GM18861 (cell line): ENCODE results near the gene LCAT.
A peak's percentile ranks its signal among the peaks of the same experiment; 100 is the strongest.
"Not testable (repeated sequence)": the region's sequence is repeated elsewhere in the genome, so short reads cannot be mapped to it uniquely, and the experiment has no call there.

Source experiments
- ATAC-seq: cut with Tn5 transposase; IDR thresholded peaks from one replicate; pipeline ENCODE4 v1.9.1; 2021; ENCODE audit not compliant: unreplicated experiment

LCAT gene, protein sequence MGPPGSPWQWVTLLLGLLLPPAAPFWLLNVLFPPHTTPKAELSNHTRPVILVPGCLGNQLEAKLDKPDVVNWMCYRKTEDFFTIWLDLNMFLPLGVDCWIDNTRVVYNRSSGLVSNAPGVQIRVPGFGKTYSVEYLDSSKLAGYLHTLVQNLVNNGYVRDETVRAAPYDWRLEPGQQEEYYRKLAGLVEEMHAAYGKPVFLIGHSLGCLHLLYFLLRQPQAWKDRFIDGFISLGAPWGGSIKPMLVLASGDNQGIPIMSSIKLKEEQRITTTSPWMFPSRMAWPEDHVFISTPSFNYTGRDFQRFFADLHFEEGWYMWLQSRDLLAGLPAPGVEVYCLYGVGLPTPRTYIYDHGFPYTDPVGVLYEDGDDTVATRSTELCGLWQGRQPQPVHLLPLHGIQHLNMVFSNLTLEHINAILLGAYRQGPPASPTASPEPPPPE

DNA sequence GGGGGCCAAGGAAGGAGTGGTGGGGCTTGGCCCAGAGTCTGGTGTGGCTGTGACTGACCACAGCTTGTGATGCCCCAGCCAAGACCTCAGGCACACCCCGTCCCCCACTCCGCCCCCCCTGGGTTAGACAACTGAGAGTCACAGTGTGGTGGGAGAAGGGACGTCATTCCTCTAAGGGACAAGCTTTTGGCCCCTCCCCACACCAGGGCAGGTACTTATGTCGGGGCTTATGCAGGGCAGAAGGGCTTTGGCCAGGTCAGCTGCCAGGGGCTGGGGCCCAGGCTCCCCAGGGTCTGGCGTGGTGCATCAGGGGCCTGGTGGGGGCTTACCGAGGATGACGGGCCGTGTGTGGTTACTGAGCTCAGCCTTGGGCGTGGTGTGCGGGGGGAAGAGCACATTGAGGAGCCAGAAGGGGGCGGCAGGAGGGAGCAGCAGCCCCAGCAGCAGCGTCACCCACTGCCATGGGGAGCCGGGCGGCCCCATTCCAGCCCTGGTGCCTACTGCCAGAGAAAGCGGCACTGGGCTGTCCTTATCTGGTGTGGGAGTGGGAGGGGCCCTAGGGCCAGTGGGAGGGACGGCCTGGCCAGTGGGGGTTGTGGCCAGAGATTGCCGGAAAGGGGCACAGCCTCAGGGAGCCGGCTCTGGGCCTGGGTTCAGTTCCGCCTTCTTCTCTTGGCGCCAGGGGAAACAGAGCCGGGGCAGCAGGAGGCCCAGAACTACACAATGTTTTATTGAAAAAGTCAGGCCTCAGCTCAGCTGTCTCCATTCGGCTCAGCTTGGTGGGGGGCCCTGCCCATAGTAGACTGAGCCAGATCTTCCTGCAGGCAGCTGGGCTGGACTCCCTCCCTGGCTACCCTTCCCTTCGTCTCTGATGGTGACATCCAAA is at the start of gene LCAT:
TSS of gene LCAT (minus strand) at position 502 of the 886 bp plus-strand sequence. CDS start at position 483, 19 bp downstream.
- ATAC-seq = no peak

DNA sequence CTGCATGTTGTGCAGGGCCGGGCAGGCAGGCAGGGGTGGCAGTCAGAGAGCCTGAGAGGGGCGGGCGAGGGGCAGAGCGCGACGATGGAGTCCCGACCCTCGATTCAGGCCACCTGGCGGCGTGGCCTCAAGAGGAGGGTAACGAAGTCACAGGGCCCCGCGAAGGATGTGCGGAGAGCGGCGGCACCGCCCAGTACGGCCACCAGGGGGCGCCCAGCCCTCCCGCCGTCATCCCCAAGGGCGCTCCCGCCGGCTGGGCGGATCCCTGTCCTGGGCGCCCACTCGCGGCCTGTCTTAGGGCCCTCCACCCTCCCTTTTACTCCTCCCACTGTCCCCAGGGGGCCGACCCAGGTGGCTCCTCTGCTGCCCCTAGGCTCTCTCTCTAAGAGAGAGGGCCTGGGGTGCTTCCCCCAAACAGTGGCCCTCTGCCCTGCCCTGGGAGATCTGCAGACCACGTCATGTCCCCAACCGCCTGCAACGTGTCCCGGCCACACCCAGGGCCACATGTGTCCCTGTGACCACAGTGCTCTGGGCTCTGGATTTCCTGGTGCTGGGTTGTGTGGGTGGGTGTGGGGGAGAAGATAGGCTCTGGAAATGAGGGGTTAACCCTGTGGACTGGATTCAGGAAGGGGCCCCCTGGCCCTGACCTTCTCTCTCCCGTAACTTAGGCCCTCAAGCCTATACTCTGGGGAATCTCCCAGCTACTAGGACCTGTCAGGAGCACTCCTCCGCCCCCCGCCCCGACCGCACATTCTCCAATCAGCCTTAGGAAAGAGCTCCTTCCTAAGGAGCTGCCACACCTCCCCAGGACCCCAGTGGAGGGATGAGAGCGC is 49.5 kb upstream of the LCAT start:
- ATAC-seq = peak; percentile 57

DNA sequence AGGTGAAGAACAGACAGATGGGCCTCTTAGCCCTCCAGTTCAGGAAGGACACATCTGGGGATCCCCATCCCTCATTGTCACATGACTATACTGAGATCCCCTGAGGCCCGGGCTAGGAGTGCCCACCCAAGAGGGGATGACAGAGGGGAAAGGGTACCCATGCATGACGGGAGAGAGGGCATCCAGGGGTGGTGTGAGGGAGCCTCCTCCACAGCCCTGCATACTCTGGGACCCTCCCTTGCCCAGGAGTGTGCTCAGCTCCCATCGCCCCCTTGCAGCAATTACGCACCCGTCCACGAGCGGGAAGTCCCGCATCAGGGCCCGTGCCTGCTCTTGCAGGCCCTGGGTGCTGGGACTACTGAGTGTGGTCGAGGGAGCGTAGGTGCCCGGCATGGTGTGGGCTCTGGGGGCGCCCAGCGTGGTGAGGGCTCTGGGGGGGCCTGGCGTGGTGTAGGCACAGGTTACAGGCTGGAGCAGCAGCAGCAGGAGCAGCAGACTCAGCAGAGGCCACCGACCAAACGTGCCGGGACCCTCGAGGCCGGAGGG is 48.8 kb upstream of the LCAT start:
- no peak for ATAC-seq

DNA sequence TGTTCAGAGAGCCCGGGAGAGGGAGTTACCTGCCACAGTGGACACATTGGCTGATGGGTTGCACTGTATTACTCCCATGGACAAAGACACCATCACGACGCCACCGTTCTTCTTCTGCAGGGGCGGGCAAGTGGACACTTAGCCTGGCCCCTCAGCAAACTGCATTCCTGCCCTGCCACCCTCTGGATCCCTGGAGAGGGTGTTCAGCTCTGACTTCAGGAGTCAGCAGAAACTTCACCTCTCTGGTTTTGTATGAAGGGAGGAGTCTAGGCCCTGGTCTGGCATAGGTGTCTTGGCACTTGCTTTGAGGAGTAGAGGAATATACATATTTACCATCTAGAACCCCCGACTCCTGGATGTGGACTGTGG is 46.1 kb upstream of the LCAT start:
- no peak for ATAC-seq

DNA sequence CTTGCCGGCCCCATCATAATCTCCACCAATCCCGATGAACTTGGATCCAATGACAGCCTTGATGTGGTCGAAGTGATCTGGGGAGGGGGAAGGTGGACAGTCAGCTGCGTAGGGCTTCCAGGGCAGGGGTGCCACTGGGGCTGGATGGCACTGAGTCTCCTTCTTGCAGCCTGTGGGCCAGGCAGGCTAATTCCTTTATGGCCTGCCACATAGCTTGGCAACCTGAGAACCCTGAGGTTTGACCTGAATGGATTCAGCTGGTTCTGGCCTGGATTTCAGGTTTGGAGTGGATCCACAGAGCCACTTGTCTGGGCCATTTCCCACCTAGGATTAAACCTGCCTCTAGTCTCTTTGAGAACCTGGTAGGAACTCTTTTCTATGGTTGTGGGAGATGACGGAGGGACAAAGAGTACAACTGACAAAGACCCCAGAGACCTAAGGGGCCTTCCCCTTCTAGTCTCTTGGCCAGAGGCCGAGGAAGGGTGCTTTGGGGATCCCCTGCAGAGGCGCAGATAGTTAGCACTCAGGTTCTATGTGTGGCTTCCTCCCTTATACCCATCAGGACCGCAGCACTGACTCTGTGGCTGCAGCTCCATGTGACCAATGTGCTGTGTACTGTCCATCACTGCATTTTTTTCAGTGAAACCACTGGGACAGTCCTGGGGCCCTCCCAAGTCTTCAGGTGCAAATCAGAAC is 45.5 kb upstream of the LCAT start:
- ATAC-seq = no peak

DNA sequence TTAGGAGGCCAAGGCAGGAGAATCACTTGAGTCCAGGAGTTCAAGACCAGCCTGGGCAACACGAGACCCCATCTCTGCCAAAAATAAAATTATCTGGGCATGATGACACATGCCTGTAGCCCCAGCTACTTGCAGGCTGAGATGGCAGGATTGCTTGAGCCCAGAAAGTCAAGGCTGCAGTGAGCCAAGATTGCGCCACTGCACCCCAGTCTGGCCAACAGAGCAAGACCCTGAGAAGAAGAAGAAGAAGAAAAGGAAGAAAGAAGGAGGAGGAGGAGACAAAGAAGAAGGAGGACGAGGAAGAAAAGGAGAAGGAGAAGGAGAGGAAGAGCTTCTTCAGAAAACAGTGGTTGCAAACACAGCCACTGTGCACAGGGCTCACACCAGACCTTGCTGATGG is 44.8 kb upstream of the LCAT start:
- ATAC-seq = no peak

DNA sequence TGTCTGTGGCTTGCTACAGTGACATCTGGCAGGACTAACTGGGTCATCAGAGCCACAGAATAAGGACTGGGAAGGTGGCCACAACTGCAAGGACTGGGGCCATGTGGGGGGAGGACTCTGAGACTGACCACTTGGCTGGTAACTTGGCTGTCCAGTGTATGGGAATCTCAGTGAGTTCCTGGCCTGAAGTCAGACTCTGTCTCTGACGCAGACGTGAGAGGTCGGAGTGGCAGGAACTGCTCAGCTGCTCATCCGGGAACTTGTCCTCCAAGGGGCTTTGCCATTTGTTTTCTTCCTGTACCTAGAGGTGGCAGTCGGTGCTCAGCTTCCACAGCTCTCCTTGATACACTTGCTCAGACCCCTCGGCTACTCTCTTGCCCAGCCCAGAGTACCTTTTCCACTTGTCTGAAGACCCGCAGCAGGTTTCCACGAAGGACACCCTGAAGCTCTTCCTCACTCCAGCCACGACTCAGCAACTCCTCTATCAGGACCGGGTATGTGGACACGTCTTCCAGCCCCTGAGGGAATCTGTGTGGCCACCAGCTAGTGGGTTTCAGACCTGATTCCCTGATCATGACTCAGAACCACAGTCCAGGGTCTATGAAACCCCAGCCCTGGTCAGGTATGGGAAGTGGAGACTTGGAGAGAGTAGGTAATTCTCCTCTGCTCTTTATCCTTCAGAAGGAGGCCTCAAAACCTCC is 43.7 kb upstream of the LCAT start:
- no peak for ATAC-seq

DNA sequence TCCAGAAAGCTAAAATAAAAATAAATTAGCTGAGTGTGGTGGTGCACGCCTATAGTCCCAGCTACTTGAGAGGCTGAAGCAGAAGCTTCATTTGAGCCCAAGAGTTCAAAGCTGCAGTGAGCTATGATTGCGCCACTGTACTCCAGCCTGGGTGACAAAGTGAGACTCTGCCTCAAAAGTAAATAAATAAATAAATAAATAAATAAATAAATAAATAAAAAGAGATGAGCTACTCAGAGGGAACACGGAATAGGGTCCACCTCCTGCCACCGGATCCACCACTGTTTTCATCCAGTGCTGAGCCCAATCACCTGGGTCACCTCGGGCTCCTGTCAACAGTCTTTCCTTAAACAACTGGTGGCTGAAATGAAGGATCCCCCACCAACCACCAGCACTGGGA is 43.0 kb upstream of the LCAT start:
- no peak for ATAC-seq

DNA sequence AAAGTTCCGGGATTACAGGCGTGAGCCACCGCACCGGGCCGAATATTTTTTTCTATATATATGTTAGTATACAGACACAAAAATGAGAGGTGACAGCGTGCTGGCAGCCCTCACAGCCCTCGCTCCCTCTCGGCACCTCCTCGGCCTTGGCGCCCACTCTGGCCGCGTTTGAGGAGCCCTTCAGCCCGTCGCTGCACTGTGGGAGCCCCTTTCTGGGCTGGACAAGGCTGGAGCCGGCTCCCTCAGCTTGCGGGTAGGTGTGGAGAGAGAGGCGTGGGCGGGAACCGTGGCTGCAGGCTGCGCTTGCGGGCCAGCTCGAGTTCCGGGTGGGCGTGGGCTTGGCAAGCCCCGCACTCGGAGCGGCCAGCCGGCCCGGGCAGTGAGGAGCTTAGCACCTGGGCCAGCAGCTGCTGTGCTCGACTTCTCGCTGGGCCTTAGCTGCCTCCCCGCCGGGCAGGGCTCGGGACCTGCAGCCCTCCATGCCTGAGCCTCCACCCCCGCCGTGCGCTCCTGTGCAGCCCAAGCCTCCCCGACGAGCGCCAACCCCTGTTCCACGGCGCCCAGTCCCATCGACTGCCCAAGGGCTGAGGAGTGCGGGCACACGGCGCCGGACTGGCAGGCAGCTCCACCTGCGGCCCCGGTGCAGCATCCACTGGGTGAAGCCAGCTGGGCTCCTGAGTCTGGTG is 38.2 kb upstream of the LCAT start:
- ATAC-seq = no peak

DNA sequence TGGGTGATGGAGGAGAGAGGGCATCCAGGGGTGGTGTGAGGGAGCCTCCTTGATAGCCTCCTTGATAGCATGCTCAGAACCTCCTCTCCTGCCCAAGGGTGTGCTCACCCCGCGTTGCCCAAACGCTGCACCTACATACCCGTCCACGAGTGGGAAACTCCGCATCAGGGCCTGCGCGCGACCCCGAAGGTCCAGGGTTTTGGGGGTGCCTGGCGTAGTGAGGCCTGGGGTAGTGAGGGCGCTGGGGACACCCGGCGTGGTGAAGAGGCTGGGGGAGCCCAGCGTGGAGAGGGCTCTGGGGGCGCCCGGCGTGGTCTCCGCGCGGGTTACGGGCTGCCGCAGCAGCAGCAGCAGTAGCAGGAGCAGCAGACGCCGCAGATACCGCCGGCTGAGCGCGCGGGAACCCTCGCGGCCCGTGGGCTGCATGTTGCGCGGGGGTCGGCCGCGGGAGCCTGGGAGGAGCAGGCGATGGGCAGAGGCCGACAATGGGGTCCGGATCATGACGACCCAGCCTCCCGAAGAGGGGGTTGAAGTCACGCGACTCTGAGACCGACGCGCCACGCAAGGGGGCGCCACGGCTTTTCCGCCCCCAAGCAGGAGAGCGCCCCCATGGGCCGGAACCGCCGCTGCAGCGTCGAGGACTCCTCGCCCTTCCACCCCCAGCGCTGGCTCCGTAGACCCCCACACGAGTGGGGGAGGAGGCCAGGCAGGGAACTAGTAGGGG is 36.2 kb upstream of the LCAT start, which contains the start of gene DPEP3:
TSS of gene DPEP3 (minus strand) at position 545 of the 724 bp plus-strand sequence. CDS start at position 426, 119 bp downstream.
- ATAC-seq = no peak

DNA sequence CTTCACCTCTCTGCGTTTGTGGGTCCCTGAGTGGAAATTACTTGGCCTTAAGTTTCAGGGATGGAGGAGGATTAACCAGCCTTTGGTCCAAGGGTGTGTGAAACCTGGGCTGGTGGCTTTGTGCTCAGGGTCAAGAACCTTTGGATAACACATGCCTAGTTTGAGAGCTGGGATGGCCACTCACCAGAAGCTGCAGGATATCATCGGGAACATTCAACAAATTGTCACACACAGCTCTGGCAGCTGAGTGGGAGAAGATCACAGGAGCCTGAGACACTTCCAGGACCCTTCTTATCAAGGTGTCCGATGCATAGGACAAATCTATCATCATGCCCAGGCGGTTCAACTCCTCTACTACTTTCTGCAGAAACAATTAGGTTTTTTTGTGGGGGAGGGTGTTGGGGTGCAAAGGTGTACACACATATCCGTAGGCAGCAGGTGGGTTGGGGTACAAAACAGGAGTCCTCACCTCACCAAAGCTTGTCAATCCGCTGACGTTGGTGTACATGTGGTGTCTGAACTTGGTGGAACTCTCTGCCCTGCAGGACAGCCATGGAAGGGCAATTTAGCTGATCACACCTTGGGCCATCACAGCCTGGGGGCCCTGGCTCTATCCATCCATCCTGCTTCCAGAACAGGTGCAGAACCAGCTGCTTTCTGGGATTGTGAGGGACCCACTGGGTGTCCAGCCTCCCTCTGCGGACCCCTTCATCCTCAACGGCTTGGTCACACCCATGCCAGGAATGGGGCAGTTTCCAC is 33.7 kb upstream of the LCAT start:
- ATAC-seq = no peak

DNA sequence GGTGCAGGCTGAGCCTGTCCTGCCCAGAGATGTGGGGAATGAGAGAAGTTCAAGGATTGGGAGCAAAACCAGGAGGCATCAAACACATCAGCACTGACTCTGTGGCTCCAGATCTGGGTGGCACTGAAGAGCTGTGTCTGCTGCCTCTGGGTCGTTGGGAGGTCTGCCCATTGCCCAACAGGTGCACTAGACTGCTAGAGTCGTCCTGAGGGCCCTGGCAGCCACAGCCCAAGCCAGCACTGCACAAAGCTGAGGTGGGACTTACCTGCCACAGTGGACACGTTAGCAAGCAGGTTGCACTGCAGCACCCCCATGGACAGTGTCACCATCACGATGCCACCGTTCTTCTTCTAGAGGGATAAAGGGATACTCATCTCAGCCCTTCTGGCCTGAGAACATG is 33.1 kb upstream of the LCAT start:
- ATAC-seq = no peak

DNA sequence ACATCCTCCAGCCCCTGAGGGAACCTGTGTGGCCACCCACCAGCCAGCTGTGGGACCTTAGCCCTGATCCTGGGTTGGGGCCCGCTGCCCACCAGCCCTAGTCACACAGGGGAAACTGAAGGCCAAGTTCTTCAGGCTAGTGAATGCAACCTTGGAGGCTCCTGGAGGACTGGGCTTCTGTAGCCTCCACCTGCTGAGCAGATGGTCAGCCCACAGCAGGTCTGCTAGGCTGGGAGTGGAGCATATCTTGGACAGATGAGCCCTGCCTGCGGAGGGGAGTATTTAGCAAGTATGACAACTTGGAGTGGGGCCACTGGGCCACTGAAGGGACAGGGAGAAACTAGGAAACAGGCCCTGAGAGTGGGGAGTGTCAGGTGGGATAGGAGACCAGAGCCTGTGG is 32.3 kb upstream of the LCAT start:
- ATAC-seq = no peak

DNA sequence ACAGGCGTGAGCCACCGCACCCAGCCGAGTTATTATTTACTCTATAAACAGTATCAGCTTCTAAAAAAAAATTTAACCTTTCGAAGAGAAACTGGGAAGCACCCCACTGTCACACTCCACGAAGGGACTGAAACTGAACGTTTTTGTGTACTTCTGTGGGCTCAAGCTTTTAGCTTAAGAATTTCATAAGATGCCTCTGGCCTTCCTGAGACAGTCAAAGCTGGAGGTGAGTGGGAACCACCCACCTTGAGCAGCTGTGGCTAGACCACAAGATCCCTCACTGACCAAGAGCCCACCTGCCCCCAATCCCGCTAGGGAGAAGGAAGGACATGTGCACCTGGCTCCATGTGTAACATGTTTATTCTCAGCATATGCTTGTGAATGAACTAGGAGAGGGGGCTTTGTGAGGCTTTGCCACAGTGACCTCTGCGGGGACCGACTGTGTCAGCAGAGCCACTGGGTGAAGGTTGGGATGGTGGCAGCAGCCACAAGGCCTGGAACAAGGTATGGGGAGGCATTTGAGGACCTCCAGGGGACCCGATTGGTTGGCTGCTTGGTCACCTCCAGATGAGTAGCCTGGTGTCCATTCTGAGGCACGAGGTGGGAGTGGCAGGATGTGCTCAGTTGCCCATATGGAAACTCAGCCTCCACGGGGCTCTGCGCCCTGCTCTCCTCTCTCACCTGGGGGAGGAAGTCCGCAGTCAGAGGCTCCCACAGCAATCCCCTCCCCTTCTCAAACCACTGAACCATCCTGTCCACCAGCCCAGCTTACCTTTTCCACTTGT is 31.6 kb upstream of the LCAT start:
- ATAC-seq = no peak

DNA sequence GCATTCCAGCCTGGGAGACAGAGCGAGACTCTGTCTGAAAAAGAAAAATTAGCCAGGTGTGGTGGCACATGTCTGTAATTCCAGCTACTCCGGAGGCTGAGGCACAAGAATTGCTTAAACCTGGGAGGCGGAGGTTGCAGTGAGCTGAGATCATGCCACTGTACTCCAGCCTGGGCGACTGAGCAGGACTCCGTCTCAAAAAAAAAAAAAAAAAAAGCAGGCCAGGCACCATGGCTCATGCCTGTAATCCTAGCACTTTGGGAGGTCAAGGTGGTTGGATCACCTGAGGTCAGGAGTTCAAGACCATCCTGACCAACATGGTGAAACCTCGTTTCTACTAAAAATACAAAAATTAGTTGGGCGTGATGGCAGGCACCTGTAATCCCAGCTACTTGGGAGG is 28.4 kb upstream of the LCAT start:
- not testable (repeated sequence) for ATAC-seq

DNA sequence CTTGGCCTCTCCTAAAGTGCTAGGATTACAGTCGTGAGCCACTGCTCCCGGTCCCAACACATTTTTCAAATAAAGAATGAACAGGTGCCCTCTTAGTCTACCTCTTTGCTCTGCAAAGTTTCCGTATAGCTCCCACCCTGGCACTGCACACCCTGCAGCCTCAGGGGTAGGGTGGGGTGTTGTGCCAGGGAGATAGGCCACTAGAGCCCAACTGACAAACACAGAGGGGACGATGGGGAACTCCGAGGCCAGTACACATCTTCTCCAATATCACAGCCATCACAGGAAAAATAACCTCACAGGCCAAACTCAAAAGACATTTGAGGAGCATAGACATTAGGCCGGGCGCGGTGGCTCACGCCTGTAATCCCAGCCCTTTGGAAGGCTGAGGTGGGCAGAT is 27.2 kb upstream of the LCAT start:
- no peak for ATAC-seq
